Testis (tissue), 3 donors: Measurements from ENCODE around the gene PRDX6. TPM values are rescaled to one million over a fixed set of nuclear protein-coding genes. Genes with fewer than 3 reads are reported as not detected.
A peak's percentile ranks its signal among the peaks of the same experiment; 100 is the strongest.

Experiments
- DNase-seq: peaks from one replicate; pipeline ENCODE4 v3.0.0-alpha.2; 2019
- H3K27ac ChIP-seq, 2 donors: fragments of 200-600 bp; sonication (generic); one replicate each; pipeline ENCODE4 v1.5.1; 2019
- H3K27me3 ChIP-seq: fragments of 200-600 bp; sonication (generic); one replicate; pipeline ENCODE4 v1.5.1; 2019
- H3K36me3 ChIP-seq: fragments of 200-600 bp; sonication (generic); one replicate; pipeline ENCODE4 v1.5.1; 2017; ENCODE audit warnings: low read depth; ENCODE audit errors: missing control alignments
- H3K4me1 ChIP-seq: fragments of 200-600 bp; sonication (generic); one replicate; pipeline ENCODE4 v1.5.1; 2019
- H3K4me3 ChIP-seq, 2 donors: fragments of 200-600 bp; sonication (generic); one replicate each; pipeline ENCODE4 v1.5.1; 2017 to 2019
- H3K9me3 ChIP-seq: fragments of 200-600 bp; sonication (generic); one replicate; pipeline ENCODE4 v1.5.1; 2017
- CTCF ChIP-seq, 3 experiments: fragments of 450-650 bp in 2 of 3; fragments of 200-600 bp in 1 of 3; sonication (generic) in 1 of 3; IDR thresholded peaks; one replicate each; pipeline ENCODE4 v1.5.1; 2016 to 2019; ENCODE audit warnings: antibody characterized with exemption in 3 of 3, mild to moderate bottlenecking in 2 of 3, moderate library complexity in 1 of 3
- POLR2A ChIP-seq: fragments of 450-650 bp; IDR thresholded peaks from one replicate; pipeline ENCODE4 v1.6.1; 2017; ENCODE audit warnings: antibody characterized with exemption, mild to moderate bottlenecking, moderate library complexity
- WGBS, 2 donors: methylation state at CpG; one replicate each; pipeline ENCODE4 v1.1.5; 2018; 5-methylcytosine and 5-hydroxymethylcytosine counted together
- intact Hi-C: fragments of 100-400 bp; cut with DNase I; formaldehyde crosslinking; loops from one replicate; pipeline ENCODE4 v1.15.1; 2023; ENCODE audit warnings: low total_unique reads
- polyA plus RNA-seq: library from polyadenylated mRNA; stranded (reverse); fragments of 350-450 nt; fragmentation: Illumina TruSeq; extraction: RNeasy Lipid Tissue Mini Kit (QIAGEN cat#74804); gene quantifications from one replicate; pipeline ENCODE4 v1.2.3, GENCODE V29; 2014; ENCODE audit warnings: low read depth, low replicate concordance; ENCODE audit not compliant: insufficient read depth
- total RNA-seq, 2 donors: library from RNA; depleted of rRNA; stranded (reverse); fragments of >200 nt; gene quantifications; one replicate each; pipeline ENCODE4 v1.2.3, GENCODE V29; 2016

The PRDX6 gene
- total and polyA plus RNA-seq, 3 donors from 2014 or later: 376 to 458 (median 385) TPM

- DNase-seq: peak; percentile 96
- Histone ChIP-seq H3K27ac (peak overlapping the region; percentile 90 to 99), H3K36me3 (no peaks in the 10 kb centered on the region), H3K27me3 (no peaks in the 10 kb centered on the region), H3K4me3 (peak overlapping the region; percentile 90 to 94), H3K9me3 (no peaks in the 10 kb centered on the region), H3K4me1 (peaks cover 37% of the 10 kb centered on the region)
- no peak for TF ChIP-seq POLR2A
- no peak for TF ChIP-seq CTCF (IDR thresholded peaks at IDR 0.05)
- intact Hi-C loops: no loop called here
- 0% methylated on average over 30 to 57 of the region's 62 CpGs for WGBS, 2 donors
Observed at GRCh38 chr1:173476665-173477285, 360 bp upstream of the PRDX6 start.

DNA sequence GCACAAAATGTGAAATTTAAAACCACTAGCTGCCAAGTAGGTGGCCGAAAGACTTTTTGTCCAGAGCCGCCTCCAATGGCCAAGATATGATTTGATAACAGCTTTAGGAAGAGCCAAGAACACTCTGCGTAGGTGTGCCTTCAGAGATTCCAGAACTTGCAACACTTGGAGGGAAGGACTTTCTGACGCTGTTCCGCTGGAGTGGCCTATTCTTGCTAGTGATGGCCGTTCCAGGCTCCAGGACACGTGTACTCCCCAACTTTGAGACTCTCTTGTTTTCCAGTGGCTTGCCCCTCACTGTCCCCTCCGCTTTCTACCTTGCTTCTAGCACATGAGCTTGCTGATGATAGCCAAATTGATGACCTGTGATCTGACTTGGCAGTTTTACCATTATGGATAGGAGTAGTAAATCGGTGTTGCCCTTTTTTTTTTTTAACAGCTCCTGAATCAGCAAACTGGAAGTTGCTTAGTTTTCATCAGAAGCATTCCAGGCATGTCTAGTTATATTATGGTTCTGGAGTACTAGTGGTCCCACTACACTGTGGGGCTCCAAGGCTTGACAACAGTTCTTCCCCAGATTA, 1.0 kb downstream of the PRDX6 start:
- H3K27ac ChIP-seq: peak overlapping the region; percentile 99
- TF ChIP-seq POLR2A: no peak
- H3K9me3 ChIP-seq: no peaks in the 10 kb centered on the region
- no peaks in the 10 kb centered on the region for H3K27me3 ChIP-seq
- peak; percentile 91 for DNase-seq
- intact Hi-C loops: no loop called here
- peaks cover 40% of the 10 kb centered on the region for H3K4me1 ChIP-seq
- no peaks in the 10 kb centered on the region for H3K36me3 ChIP-seq
- H3K4me3 ChIP-seq: peak overlapping the region; percentile 90 to 94
- 1 to 3% methylated on average over 9 of the region's 9 CpGs for WGBS, 2 donors

DNA sequence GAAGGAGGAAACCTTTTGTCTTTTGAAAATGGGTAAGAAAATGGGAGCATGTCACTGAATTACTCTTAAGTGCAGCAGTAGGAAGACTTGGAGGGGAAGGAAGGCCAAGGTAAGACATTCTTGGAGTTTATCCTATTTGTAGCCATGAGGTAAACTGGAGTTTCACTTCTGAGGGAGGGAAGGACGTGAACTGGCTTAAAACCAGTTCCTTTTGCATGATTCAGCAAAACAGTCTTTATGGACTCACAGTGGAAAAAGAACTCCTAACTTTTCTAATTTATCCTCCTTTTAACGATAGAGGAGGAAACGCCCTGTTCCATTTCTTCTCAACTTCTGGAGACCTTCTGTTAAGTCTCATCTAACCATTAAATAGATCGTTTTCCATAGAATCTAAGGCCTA, 2.5 kb downstream of the PRDX6 start:
- intact Hi-C loops: no loop called here
- H3K4me1 ChIP-seq: peaks cover 32% of the 10 kb centered on the region
- no peak overlapping the region for H3K4me3 ChIP-seq
- 35 to 36% methylated on average over 4 of the region's 4 CpGs for WGBS, 2 donors
- no peaks in the 10 kb centered on the region for H3K27me3 ChIP-seq
- H3K9me3 ChIP-seq: no peaks in the 10 kb centered on the region
- H3K27ac ChIP-seq: peak overlapping the region; percentile 73 to 99
- TF ChIP-seq CTCF (IDR thresholded peaks at IDR 0.05): no peak
- TF ChIP-seq POLR2A: no peak
- no peak for DNase-seq
- H3K36me3 ChIP-seq: no peaks in the 10 kb centered on the region

- no peaks in the 10 kb centered on the region for H3K36me3 ChIP-seq
Observed at GRCh38 chr1:173481195-173481772, 4.1 kb downstream of the PRDX6 start.

More at GRCh38 chr1:173481195-173481772, 4.1 kb downstream of the PRDX6 start:
- H3K27ac ChIP-seq: no peak overlapping the region
- H3K4me1 ChIP-seq: peaks cover 19% of the 10 kb centered on the region
- H3K27me3 ChIP-seq: no peaks in the 10 kb centered on the region
- H3K9me3 ChIP-seq: no peaks in the 10 kb centered on the region
- H3K4me3 ChIP-seq: no peak overlapping the region
- TF ChIP-seq POLR2A (no peak), CTCF (IDR thresholded peaks at IDR 0.05) (no peak)
- WGBS, 2 donors: 54 to 59% methylated on average over 1 of the region's 1 CpG
- intact Hi-C loops: no loop called here
- DNase-seq: no peak
